Peyer's patch (tissue), 4 donors: ENCODE measurements around the gene TP53AIP1. TPM values are rescaled to one million over a fixed set of nuclear protein-coding genes. Genes with fewer than 3 reads are reported as not detected.

Experiments used
- DNase-seq, 3 donors: peaks; one replicate each; pipeline ENCODE4 v3.0.0-alpha.2; 2017 to 2019
- H3K27ac ChIP-seq, 4 donors: fragments of 200-600 bp; sonication (generic); one replicate each; pipeline ENCODE4 v1.5.1; 2016 to 2019
- H3K27me3 ChIP-seq, 2 donors: fragments of 200-600 bp; sonication (generic); one replicate each; pipeline ENCODE4 v1.5.1; 2019
- H3K36me3 ChIP-seq, 3 donors: fragments of 200-600 bp; sonication (generic); one replicate each; pipeline ENCODE4 v1.5.1; 2016 to 2019
- H3K4me1 ChIP-seq, 4 donors: fragments of 200-600 bp; sonication (generic); one replicate each; pipeline ENCODE4 v1.5.1; 2016 to 2019
- H3K4me3 ChIP-seq, 4 donors: fragments of 200-600 bp; sonication (generic); 1 replicate in 3 of 4; 2 replicates in 1 of 4; pipeline ENCODE4 v1.5.1; 2016 to 2019; ENCODE audit warnings: mild to moderate bottlenecking in 1 of 4
- H3K9me3 ChIP-seq, 4 donors: fragments of 200-600 bp; sonication (generic); one replicate each; pipeline ENCODE4 v1.5.1; 2016 to 2019; ENCODE audit warnings: mild to moderate bottlenecking in 1 of 4
- POLR2A ChIP-seq, 2 donors: fragments of 450-650 bp; IDR thresholded peaks; one replicate each; pipeline ENCODE4 v1.5.1; 2017; ENCODE audit warnings: antibody characterized with exemption in 2 of 2, mild to moderate bottlenecking in 2 of 2, moderate library complexity in 2 of 2
- total RNA-seq, 4 donors: library from RNA; depleted of rRNA; stranded (reverse); fragments of >200 nt; gene quantifications; one replicate each; pipeline ENCODE4 v1.1.0, GENCODE V29; 2016
- TF ChIP-seq, protein P1 (sequence below), 6 experiments: fragments of 450-650 bp in 4 of 6; fragments of 200-600 bp in 2 of 6; sonication (generic) in 1 of 6; IDR thresholded peaks; one replicate each; pipeline ENCODE4 v1.5.1; 2017 to 2019; ENCODE audit warnings: antibody characterized with exemption in 6 of 6, mild to moderate bottlenecking in 3 of 6, moderate library complexity in 1 of 6

The TP53AIP1 gene, protein sequence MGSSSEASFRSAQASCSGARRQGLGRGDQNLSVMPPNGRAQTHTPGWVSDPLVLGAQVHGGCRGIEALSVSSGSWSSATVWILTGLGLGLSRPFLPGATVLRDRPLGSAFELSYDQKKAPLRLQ
- 1 to 10 TPM in 1 of 4 donors, under 1 TPM in 2, not detected in 1; 0.35 to 2.0 (median 0.47) TPM for total RNA-seq

DNA sequence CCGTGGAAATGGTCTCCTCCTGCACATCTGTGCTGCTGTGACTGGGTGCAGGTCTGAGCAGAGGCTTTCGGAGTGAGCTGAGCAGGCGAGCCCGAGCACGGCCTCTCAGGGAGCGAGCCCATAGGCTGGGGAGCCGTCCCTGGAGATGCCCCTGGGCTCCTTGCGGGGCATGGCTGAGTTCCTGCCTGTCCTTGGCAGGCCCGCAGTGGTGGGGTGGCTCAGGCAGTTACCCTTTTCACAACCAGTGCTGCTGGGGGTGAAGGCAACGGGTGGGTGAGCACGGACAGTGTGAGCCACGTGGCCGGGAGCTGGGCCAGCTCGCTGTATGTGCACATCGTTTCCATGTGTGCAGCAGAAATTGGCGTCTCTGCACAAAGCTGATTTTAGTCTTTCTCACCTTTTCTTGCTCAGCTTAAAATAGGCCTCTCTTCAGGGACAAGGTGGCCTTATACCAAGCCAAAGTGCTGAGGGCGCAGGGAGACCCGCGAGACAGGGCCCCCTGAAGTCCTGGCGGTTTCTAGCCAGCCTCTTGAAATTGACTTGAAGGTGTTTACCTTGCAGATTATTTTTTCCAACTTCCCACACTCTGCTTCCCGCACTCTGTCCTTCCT is at the start of gene TP53AIP1:
TSS of gene TP53AIP1 (minus strand) at position 55 of the 611 bp plus-strand sequence. CDS start 5,053 bp downstream, outside the sequence.
- Histone ChIP-seq H3K4me1 (no peaks in the 10 kb centered on the region), H3K27ac (no peak within 1 kb of the TSS), H3K9me3 (no peaks in the 10 kb centered on the region), H3K4me3 (no peak within 1 kb of the TSS), H3K27me3 (no peaks in the 10 kb centered on the region), H3K36me3 (no peaks in the 10 kb centered on the region)
- TF ChIP-seq POLR2A (IDR thresholded peaks at IDR 0.05) = no peak
- TF ChIP-seq, protein P1, sequence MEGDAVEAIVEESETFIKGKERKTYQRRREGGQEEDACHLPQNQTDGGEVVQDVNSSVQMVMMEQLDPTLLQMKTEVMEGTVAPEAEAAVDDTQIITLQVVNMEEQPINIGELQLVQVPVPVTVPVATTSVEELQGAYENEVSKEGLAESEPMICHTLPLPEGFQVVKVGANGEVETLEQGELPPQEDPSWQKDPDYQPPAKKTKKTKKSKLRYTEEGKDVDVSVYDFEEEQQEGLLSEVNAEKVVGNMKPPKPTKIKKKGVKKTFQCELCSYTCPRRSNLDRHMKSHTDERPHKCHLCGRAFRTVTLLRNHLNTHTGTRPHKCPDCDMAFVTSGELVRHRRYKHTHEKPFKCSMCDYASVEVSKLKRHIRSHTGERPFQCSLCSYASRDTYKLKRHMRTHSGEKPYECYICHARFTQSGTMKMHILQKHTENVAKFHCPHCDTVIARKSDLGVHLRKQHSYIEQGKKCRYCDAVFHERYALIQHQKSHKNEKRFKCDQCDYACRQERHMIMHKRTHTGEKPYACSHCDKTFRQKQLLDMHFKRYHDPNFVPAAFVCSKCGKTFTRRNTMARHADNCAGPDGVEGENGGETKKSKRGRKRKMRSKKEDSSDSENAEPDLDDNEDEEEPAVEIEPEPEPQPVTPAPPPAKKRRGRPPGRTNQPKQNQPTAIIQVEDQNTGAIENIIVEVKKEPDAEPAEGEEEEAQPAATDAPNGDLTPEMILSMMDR (IDR thresholded peaks at IDR 0.05) = no peak
- no peak for DNase-seq

DNA sequence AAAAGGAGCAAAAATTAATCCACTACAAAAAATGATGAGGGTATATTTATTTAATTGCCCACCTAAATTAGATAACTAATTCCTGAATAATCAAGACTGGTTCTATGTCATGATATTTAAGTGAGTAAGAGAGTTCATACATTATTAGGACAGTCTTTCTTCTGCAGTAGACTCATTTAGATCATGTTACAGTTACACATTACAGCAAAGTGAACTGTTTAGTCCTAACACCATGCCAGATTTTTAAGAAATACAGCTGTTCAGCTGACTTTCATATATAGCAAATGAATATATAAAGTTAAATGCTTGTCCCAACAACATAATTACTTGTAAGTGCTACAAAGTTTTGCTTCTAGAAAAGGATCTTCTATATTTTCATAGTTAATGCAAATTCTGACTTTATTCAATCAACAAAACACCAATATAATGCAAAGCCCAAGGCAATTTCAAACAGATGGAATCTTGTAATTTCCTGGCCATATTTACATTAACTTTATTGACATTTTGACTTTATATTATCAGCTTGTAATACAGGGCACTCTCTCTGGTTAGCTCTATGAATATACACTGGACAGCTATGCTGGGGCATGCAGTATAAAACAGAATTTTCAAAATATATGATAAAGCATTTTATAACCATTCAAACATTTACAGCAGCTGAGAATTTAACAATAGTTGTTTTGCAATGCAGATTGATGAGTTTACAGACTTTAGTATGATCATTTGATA is 45.7 kb upstream of the TP53AIP1 start:
- H3K9me3 ChIP-seq = no peaks in the 10 kb centered on the region
- no peaks in the 10 kb centered on the region for H3K4me1 ChIP-seq
- no peaks in the 10 kb centered on the region for H3K27me3 ChIP-seq
- no peak overlapping the region for H3K4me3 ChIP-seq
- TF ChIP-seq, protein P1 (IDR thresholded peaks at IDR 0.05) = no peak
- TF ChIP-seq POLR2A (IDR thresholded peaks at IDR 0.05) = no peak
- H3K36me3 ChIP-seq = peaks cover 0 to 25% (median 0%) of the 10 kb centered on the region in 3 donors
- no peak for DNase-seq
- no peak overlapping the region for H3K27ac ChIP-seq

DNA sequence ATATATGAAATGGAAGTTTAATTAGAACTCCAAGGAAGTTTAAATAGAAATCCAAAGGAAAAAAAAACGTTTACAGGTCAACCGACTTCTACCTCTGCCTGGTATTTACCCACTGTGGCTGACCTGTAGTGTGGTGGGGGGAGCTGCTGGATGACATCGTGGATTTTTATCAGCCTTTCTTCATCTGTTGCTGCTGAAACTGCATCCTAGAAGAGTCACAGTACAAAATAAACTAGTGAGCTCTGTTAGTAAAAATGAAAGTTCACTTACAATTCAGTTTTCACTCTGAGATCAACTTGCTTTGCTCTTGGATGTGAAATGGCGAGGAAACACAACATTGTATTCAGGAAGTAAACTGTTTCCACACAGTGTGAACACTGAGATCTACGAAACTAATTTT is 43.2 kb upstream of the TP53AIP1 start:
- H3K27ac ChIP-seq = no peak overlapping the region
- DNase-seq = no peak
- H3K9me3 ChIP-seq = no peaks in the 10 kb centered on the region
- H3K36me3 ChIP-seq = peaks cover 0 to 36% (median 0%) of the 10 kb centered on the region in 3 donors
- TF ChIP-seq, protein P1 (IDR thresholded peaks at IDR 0.05) = no peak
- no peak for TF ChIP-seq POLR2A (IDR thresholded peaks at IDR 0.05)
- H3K27me3 ChIP-seq = no peaks in the 10 kb centered on the region
- H3K4me3 ChIP-seq = no peak overlapping the region
- no peaks in the 10 kb centered on the region for H3K4me1 ChIP-seq

DNA sequence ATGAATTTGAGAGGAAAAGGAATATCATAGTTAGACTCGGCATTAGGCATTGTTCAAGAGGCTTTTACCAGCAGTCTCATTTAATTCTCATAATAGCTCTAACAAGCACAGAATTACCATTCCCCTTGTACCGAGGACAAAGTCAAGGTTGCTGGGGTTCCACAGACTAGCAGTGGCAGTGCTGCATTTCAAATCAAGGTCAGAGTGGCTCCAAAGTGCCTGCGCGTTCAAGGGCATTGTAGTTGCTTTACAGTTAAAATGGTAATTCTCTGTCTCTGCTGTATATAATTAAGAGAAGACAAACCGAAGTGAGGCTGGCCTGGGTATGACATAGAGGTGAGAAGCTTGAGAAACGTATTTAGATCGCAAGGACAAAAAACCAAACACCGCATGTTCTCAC is 40.4 kb upstream of the TP53AIP1 start:
- no peak for DNase-seq
- H3K27me3 ChIP-seq = no peaks in the 10 kb centered on the region
- peaks cover 0 to 58% (median 3%) of the 10 kb centered on the region in 3 donors for H3K36me3 ChIP-seq
- TF ChIP-seq POLR2A (IDR thresholded peaks at IDR 0.05) = no peak
- TF ChIP-seq, protein P1 (IDR thresholded peaks at IDR 0.05) = no peak
- H3K27ac ChIP-seq = no peak overlapping the region
- no peaks in the 10 kb centered on the region for H3K9me3 ChIP-seq
- H3K4me1 ChIP-seq = no peaks in the 10 kb centered on the region
- no peak overlapping the region for H3K4me3 ChIP-seq

DNA sequence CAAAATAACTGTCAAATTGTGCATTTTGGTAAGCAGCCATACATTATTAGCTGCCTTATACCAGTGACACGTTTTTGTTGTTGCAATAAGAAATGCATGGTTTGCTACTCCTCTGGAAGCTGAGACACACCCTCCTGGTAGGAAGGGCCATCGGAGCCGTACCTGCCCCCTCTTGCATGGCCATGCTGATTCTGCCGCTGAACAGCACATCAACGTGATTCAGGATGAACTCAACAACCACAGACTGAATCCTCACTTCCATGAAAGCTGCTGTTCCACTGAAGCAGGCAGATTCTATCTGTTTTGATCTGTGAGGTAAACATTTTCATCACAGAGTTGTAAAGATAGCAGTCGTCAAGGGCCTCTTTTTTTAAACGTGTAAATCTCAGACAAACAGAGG is 38.6 kb upstream of the TP53AIP1 start:
- no peak for DNase-seq
- peaks cover 0 to 68% (median 3%) of the 10 kb centered on the region in 3 donors for H3K36me3 ChIP-seq
- TF ChIP-seq POLR2A (IDR thresholded peaks at IDR 0.05) = no peak
- TF ChIP-seq, protein P1 (IDR thresholded peaks at IDR 0.05) = no peak
- H3K27me3 ChIP-seq = no peaks in the 10 kb centered on the region
- no peak overlapping the region for H3K27ac ChIP-seq
- H3K9me3 ChIP-seq = no peaks in the 10 kb centered on the region
- no peak overlapping the region for H3K4me3 ChIP-seq
- no peaks in the 10 kb centered on the region for H3K4me1 ChIP-seq
